Measurements from ENCODE around the gene RGS9.

RGS9 gene

DNA sequence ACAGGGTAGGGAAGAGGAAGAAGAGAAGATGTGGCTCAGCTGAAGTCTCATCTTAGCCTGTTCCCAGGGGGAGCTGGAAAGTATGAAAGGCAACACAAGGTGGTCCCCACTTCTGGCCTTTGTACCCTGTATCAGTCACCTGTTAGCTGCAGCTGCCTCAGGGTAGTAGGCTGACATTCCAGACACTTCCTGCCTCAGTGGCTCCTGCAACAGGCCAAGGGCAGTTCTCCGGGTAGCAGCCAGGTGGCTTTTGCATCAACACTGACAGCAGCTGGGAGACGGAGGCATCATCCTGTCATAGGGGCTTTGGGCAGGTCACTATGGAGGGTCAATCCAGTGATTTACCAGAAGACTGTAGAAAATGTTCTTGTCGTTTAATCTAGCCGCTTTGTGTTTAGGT lies 124.0 kb downstream of the RGS9 start:
- DNase-seq (ENCODE audit: low spot score): no peak

DNA sequence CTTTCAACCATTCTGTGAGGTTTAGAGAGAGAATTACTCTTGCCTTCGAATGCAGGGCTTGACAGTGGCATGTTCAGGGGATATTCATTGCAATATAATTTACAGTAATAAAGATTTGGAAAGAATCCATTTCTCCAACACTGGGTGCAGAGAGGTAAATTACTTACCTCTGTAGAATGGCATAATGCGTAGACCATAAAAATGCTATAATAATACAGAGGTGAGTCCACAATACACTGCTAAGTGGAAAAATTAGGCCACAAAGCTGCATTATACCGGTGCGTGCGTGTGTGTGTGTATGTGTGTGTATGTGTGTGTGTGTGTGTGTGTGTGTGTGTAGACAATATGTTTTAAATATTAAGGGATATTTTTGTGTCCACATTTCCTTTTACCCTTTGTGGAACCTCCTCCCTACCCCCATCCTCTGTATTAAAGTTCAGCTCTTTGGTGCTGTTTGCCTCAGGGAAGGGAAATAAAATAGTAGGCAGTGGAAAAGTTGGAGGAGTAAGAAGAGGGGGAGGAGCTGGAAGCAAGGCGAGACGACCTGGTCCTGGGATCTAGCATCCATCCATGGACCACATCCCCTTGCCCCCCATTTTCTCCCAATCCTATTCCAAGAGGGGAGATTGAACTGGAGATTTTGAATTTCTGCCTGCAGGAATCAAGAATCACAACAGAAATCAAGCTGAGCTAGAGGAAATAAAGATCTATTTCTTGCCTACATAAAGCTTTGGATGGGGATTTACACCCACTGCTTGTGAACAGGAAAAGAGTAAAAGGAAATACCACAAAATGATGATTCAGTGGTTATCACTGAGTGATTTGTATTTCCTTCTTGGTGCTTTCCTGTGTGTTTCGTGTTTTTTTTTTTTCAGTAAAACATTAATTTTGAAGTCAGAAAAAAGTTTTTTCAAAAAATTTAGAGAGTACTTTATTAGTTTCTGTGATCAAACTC lies 124.8 kb downstream of the RGS9 start:
- DNase-seq (ENCODE audit: low spot score): no peak

DNA sequence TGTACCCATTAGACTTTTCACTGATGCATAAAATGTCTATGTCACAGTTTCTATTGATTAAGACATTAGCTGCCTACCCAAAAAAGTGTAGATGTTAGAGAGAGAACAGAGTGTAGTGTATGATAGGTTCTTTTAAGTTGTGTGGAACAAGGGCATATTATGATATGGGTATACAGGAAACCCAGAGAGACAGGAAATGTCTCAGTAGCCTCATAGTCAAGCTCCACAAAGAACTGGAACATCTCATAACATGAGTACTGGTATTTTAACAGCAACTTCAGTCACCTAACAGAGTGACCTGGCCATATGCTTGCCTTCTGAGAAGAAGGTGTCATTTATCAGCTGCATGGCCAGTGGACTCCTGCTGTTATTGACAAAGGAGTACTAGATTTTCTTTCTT lies 128.1 kb downstream of the RGS9 start:
- no peak for DNase-seq (ENCODE audit: low spot score)

DNA sequence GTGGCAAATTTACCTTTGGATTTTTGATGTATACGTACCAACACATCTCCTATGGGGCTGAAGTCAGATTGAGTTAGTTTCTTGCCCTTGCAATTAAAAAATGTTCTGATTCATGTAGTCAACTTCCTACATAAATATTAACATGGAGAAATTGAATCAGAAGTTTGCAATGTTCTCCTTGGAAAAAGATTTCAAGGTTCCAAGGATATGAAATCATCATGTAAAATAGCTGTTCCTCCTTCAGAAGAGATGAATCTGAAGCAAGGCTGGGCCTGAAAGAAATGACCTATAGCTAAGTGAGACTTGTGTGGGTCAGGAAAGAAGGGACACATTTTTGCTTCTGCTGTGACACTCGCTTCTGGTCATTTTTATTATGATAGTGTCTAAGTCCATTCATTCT lies 131.7 kb downstream of the RGS9 start:
- DNase-seq (ENCODE audit: low spot score): no peak

DNA sequence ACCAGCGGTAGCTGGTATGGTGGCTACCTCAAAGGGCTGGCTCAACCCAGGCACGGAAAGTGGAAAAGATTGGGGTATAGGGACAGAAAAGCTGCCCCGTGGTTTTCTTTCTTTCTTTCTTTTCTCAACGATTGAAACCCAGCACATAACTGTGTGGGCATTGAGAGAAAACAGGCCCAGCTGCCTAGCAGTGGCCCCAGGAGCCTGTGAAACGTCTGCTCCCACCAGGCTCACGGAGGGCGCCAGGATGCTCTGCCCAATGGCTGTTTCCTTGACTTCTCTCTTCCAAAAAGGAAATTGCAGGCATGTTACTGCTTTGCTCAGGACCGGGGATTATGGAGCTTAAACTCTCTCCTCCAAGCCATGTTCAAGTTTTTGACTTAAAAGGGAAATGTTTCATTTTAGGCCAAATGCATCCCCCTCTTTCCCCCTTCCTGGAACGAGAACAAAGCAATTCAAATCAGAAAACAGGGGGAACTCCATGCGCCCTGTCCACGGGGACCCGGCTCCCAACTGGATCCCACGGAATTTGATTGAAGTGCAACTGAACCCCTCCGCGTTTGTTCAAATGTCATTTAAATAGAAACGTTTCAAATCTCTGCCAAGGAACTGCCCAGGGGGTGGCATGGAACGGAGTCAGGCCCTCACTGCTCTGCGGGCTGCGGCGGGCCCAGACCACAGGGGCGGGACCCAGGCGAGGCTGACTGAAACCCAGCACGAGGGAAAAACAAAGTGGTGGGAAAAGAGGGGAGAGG lies 133.5 kb downstream of the RGS9 start:
- DNase-seq (ENCODE audit: low spot score): no peak

DNA sequence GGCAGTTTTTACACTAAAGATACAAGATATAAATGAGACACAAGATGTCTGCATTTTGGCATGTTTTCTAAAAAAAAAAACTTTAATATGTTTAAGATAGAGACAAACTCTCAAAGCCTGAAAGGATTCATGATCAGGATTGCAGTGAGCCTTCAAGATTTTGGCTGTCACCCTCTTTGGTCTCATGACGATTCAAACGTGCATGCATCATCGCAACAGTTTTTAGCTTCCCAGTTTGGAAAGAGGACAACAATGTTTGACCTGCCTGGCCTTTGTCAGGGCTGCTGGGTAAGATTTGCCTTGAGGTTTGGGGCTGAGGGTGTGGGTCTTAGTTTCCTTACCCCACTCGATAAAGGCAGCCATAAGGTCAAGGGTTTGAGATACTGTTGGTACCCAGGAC lies 134.1 kb downstream of the RGS9 start:
- no peak for DNase-seq (ENCODE audit: low spot score)
